HEK293 (cell line): ENCODE measurements around the gene C2CD4A.

Experiments
- CTCF ChIA-PET: fragments of 350-600 bp; formaldehyde crosslinking; extraction: SDS; loops from one replicate; lab custom pipeline; 2021; ENCODE audit warnings: antibody characterized with exemption; lab: Yijun Ruan, JAX
- POLR2A ChIA-PET: fragments of 300-600 bp; formaldehyde crosslinking; extraction: SDS; loops from one replicate; lab custom pipeline; 2020; ENCODE audit warnings: antibody characterized with exemption, inconsistent platforms; lab: Yijun Ruan, JAX
- H3K27ac ChIP-seq: fragments of 200-500 bp; sonication (Bioruptor generic); 2 replicates; pipeline ENCODE4 v1.5.1; 2014; ENCODE audit warnings: low read depth, low read length, control low read depth, inconsistent platforms; ENCODE audit errors: extremely low read depth
- H3K36me3 ChIP-seq, 2 experiments: fragments of 200-500 bp in 1 of 2; sonication (Bioruptor generic) in 1 of 2; 1 replicate in 1 of 2; 2 replicates in 1 of 2; pipeline ENCODE4 v1.5.1; 2014 to 2017; ENCODE audit warnings: inconsistent platforms in 2 of 2, low read length in 2 of 2; ENCODE audit not compliant: control insufficient read depth in 2 of 2, insufficient read depth in 1 of 2
- H3K4me1 ChIP-seq: fragments of 200-500 bp; sonication (Bioruptor generic); 2 replicates; pipeline ENCODE4 v1.5.1; 2014; ENCODE audit warnings: mild to moderate bottlenecking, low read length, inconsistent platforms; ENCODE audit not compliant: control insufficient read depth, insufficient read depth
- H3K4me3 ChIP-seq: 2 replicates; pipeline ENCODE4 v1.5.1; 2011; ENCODE audit warnings: low read depth, mild to moderate bottlenecking, control low read depth, low read length, moderate library complexity
- H3K9me3 ChIP-seq: fragments of 200-500 bp; sonication (Bioruptor generic); 2 replicates; pipeline ENCODE4 v1.5.1; 2014; ENCODE audit warnings: low read depth, low read length, inconsistent platforms; ENCODE audit not compliant: control insufficient read depth, insufficient read depth
- HOXD13 ChIP-seq: sonication (generic); formaldehyde crosslinking; IDR thresholded peaks from 2 replicates; pipeline ENCODE4 v1.8.0; 2022; ENCODE audit warnings: missing genetic modification reagents, borderline replicate concordance
- IKZF3 ChIP-seq: fragments of 450-650 bp; IDR thresholded peaks from 2 replicates; pipeline ENCODE4 v1.5.0; 2018; ENCODE audit warnings: missing biosample characterization, mild to moderate bottlenecking, missing genetic modification characterization, moderate library complexity
- MZF1 ChIP-seq: fragments of 450-650 bp; formaldehyde crosslinking; IDR thresholded peaks from 2 replicates; pipeline ENCODE4 v1.5.1; 2017; ENCODE audit warnings: missing biosample characterization, missing genetic modification characterization, borderline replicate concordance
- PRDM1 ChIP-seq: fragments of 450-650 bp; formaldehyde crosslinking; IDR thresholded peaks from 2 replicates; pipeline ENCODE4; 2016; ENCODE audit warnings: missing biosample characterization, missing genetic modification characterization
- SALL2 ChIP-seq: fragments of 450-650 bp; formaldehyde crosslinking; IDR thresholded peaks from 2 replicates; pipeline ENCODE4 v1.5.0; 2017; ENCODE audit warnings: missing biosample characterization, mild to moderate bottlenecking, missing genetic modification characterization, borderline replicate concordance
- SETDB1 ChIP-seq: IDR thresholded peaks from one replicate; pipeline ENCODE4 v1.6.1; 2017; ENCODE audit warnings: mild to moderate bottlenecking, low read length, moderate library complexity, mixed read lengths; ENCODE audit not compliant: insufficient read length
- ZBTB17 ChIP-seq: fragments of 450-650 bp; formaldehyde crosslinking; IDR thresholded peaks from 2 replicates; pipeline ENCODE4 v1.5.1; 2016; ENCODE audit warnings: missing biosample characterization, missing genetic modification characterization
- ZFP41 ChIP-seq: fragments of 450-650 bp; formaldehyde crosslinking; IDR thresholded peaks from 2 replicates; pipeline ENCODE4 v1.5.1; 2016; ENCODE audit warnings: missing biosample characterization, missing genetic modification characterization, borderline replicate concordance
- ZNF184 ChIP-seq: fragments of 450-650 bp; IDR thresholded peaks from 2 replicates; pipeline ENCODE4 v1.5.1; 2018; ENCODE audit warnings: missing biosample characterization, mild to moderate bottlenecking, missing genetic modification characterization
- ZNF223 ChIP-seq: fragments of 450-650 bp; formaldehyde crosslinking; IDR thresholded peaks from 2 replicates; pipeline ENCODE4 v1.5.1; 2016; ENCODE audit warnings: missing biosample characterization, missing genetic modification characterization
- ZNF239 ChIP-seq: fragments of 450-650 bp; formaldehyde crosslinking; IDR thresholded peaks from 2 replicates; pipeline ENCODE4 v1.5.1; 2016; ENCODE audit warnings: missing biosample characterization, missing genetic modification characterization
- ZNF416 ChIP-seq: fragments of 450-650 bp; formaldehyde crosslinking; IDR thresholded peaks from 2 replicates; pipeline ENCODE4 v1.5.1; 2016; ENCODE audit warnings: missing biosample characterization, missing genetic modification characterization
- ZNF548 ChIP-seq: fragments of 450-650 bp; formaldehyde crosslinking; IDR thresholded peaks from 2 replicates; pipeline ENCODE4 v1.5.1; 2016; ENCODE audit warnings: missing biosample characterization, missing genetic modification characterization
- ZNF561 ChIP-seq: fragments of 450-650 bp; IDR thresholded peaks from 2 replicates; pipeline ENCODE4 v1.5.1; 2018; ENCODE audit warnings: missing biosample characterization, missing genetic modification characterization, borderline replicate concordance
- ZNF571 ChIP-seq: fragments of 450-650 bp; formaldehyde crosslinking; IDR thresholded peaks from 2 replicates; pipeline ENCODE4 v1.5.0; 2017; ENCODE audit warnings: missing biosample characterization, missing genetic modification characterization
- ZNF658 ChIP-seq: fragments of 450-650 bp; formaldehyde crosslinking; IDR thresholded peaks from 2 replicates; pipeline ENCODE4; 2016; ENCODE audit warnings: missing biosample characterization, missing genetic modification characterization
- ZNF707 ChIP-seq: fragments of 450-650 bp; formaldehyde crosslinking; IDR thresholded peaks from 2 replicates; pipeline ENCODE4 v1.5.1; 2016; ENCODE audit warnings: missing biosample characterization, missing genetic modification characterization
- ZNF843 ChIP-seq: fragments of 450-650 bp; formaldehyde crosslinking; IDR thresholded peaks from 2 replicates; pipeline ENCODE4 v1.5.1; 2016; ENCODE audit warnings: missing biosample characterization, missing genetic modification characterization
- TF ChIP-seq, protein P1 (sequence below): fragments of 450-650 bp; formaldehyde crosslinking; IDR thresholded peaks from 2 replicates; pipeline ENCODE4 v1.5.1; 2016; ENCODE audit warnings: missing biosample characterization, missing genetic modification characterization
- TF ChIP-seq, protein P2 (sequence below): fragments of 450-650 bp; formaldehyde crosslinking; conservative IDR thresholded peaks from 2 replicates; pipeline ENCODE4 v1.5.1; 2016; ENCODE audit warnings: low read depth, missing biosample characterization, missing genetic modification characterization
- TF ChIP-seq, protein P3 (sequence below): fragments of 450-650 bp; formaldehyde crosslinking; IDR thresholded peaks from 2 replicates; pipeline ENCODE4 v1.5.0; 2017; ENCODE audit warnings: missing biosample characterization, missing genetic modification characterization, borderline replicate concordance
- TF ChIP-seq, protein P4 (sequence below): fragments of 450-650 bp; formaldehyde crosslinking; optimal IDR thresholded peaks from 2 replicates; pipeline ENCODE3; 2016; ENCODE audit warnings: missing biosample characterization, mild to moderate bottlenecking, missing genetic modification characterization

The C2CD4A gene

DNA sequence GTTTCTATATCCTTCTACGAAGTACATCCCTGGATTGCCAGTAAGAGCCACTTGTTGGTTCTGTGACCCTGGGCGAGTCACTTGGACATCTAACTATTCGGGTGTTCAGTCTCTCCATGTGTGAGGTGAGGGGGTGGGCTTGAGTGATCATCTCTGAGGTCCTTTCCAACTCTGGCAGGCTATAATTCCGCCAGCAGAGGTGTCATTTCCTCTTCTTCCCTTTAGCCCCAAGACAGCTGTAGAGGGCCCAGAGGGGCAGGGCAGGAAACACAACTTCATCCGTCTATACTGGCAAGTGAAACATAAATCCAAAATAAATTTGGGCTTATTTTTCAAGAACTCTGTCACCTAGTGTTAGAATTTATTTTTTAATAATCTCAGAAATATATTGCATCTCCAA is 38.1 kb downstream of the C2CD4A start:
- peaks cover 6% of the 10 kb centered on the region for H3K4me1 ChIP-seq
- no peak overlapping the region for H3K4me3 ChIP-seq
- TF ChIP-seq IKZF3 (tag by site-specific recombination) (no peak), ZNF239 (no peak), ZNF416 (tag by site-specific recombination) (no peak), ZNF548 (tag by site-specific recombination) (no peak), ZBTB17 (no peak), ZFP41 (tag by site-specific recombination) (no peak), ZNF658 (tag by site-specific recombination) (no peak), SALL2 (tag by site-specific recombination) (no peak), SETDB1 (no peak), HOXD13 (CRISPR knock-in tag) (no peak), MZF1 (no peak), ZNF571 (tag by site-specific recombination) (no peak)
- TF ChIP-seq, protein P1, sequence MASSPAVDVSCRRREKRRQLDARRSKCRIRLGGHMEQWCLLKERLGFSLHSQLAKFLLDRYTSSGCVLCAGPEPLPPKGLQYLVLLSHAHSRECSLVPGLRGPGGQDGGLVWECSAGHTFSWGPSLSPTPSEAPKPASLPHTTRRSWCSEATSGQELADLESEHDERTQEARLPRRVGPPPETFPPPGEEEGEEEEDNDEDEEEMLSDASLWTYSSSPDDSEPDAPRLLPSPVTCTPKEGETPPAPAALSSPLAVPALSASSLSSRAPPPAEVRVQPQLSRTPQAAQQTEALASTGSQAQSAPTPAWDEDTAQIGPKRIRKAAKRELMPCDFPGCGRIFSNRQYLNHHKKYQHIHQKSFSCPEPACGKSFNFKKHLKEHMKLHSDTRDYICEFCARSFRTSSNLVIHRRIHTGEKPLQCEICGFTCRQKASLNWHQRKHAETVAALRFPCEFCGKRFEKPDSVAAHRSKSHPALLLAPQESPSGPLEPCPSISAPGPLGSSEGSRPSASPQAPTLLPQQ (tag by site-specific recombination), result no peak
- TF ChIP-seq, protein P2, sequence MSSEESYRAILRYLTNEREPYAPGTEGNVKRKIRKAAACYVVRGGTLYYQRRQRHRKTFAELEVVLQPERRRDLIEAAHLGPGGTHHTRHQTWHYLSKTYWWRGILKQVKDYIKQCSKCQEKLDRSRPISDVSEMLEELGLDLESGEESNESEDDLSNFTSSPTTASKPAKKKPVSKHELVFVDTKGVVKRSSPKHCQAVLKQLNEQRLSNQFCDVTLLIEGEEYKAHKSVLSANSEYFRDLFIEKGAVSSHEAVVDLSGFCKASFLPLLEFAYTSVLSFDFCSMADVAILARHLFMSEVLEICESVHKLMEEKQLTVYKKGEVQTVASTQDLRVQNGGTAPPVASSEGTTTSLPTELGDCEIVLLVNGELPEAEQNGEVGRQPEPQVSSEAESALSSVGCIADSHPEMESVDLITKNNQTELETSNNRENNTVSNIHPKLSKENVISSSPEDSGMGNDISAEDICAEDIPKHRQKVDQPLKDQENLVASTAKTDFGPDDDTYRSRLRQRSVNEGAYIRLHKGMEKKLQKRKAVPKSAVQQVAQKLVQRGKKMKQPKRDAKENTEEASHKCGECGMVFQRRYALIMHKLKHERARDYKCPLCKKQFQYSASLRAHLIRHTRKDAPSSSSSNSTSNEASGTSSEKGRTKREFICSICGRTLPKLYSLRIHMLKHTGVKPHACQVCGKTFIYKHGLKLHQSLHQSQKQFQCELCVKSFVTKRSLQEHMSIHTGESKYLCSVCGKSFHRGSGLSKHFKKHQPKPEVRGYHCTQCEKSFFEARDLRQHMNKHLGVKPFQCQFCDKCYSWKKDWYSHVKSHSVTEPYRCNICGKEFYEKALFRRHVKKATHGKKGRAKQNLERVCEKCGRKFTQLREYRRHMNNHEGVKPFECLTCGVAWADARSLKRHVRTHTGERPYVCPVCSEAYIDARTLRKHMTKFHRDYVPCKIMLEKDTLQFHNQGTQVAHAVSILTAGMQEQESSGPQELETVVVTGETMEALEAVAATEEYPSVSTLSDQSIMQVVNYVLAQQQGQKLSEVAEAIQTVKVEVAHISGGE (tag by site-specific recombination), result no peak
- TF ChIP-seq, protein P3, sequence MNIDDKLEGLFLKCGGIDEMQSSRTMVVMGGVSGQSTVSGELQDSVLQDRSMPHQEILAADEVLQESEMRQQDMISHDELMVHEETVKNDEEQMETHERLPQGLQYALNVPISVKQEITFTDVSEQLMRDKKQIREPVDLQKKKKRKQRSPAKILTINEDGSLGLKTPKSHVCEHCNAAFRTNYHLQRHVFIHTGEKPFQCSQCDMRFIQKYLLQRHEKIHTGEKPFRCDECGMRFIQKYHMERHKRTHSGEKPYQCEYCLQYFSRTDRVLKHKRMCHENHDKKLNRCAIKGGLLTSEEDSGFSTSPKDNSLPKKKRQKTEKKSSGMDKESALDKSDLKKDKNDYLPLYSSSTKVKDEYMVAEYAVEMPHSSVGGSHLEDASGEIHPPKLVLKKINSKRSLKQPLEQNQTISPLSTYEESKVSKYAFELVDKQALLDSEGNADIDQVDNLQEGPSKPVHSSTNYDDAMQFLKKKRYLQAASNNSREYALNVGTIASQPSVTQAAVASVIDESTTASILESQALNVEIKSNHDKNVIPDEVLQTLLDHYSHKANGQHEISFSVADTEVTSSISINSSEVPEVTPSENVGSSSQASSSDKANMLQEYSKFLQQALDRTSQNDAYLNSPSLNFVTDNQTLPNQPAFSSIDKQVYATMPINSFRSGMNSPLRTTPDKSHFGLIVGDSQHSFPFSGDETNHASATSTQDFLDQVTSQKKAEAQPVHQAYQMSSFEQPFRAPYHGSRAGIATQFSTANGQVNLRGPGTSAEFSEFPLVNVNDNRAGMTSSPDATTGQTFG (tag by site-specific recombination), result no peak
- CTCF ChIA-PET, result interaction anchor here (2.1 kb wide), 1 partner anchor 20 kb away, joined by 4 read pairs; no protein-coding TSS in a partner anchor
- POLR2A ChIA-PET, result no interaction called here
- H3K27ac ChIP-seq, result no peak overlapping the region
- H3K9me3 ChIP-seq, result no peaks in the 10 kb centered on the region
- no peaks in the 10 kb centered on the region for H3K36me3 ChIP-seq

DNA sequence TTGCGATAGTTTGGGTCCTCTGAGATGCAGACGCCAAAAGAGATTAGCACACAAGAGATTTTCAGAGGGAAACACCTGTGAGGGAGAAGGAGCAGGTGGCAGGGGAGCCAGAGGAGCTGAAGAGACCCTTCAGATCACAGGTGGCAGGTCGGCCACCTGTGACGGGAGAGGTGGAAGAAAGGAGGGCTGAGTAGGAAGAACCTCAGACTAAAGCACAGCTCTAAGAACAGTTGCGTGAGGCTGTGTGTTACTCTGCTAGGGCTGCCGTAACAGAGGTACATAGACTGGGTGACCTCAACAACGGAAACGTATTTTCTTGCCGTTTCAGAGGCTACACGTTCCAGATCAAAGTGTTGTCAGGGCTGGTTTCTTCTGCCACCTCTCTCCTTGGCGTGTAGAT is 38.5 kb downstream of the C2CD4A start:
- H3K4me3 ChIP-seq, result no peak overlapping the region
- no peaks in the 10 kb centered on the region for H3K9me3 ChIP-seq
- H3K27ac ChIP-seq, result no peak overlapping the region
- H3K4me1 ChIP-seq, result peaks cover 11% of the 10 kb centered on the region
- ChIA-PET CTCF (interaction anchor here (2.1 kb wide), 1 partner anchor 19 kb away, joined by 4 read pairs; no protein-coding TSS in a partner anchor), POLR2A (no interaction called here)
- no peaks in the 10 kb centered on the region for H3K36me3 ChIP-seq
- TF ChIP-seq SALL2 (tag by site-specific recombination), result no peak
- TF ChIP-seq PRDM1 (tag by site-specific recombination), result no peak
- no peak for TF ChIP-seq SETDB1
- no peak for TF ChIP-seq ZNF223 (tag by site-specific recombination)
- no peak for TF ChIP-seq ZNF561 (tag by site-specific recombination)
- TF ChIP-seq ZNF707 (tag by site-specific recombination), result no peak
- no peak for TF ChIP-seq ZNF658 (tag by site-specific recombination)
- TF ChIP-seq, protein P3 (tag by site-specific recombination), result no peak
- no peak for TF ChIP-seq ZNF843 (tag by site-specific recombination)
- no peak for TF ChIP-seq ZNF184 (tag by site-specific recombination)
- TF ChIP-seq, protein P4, sequence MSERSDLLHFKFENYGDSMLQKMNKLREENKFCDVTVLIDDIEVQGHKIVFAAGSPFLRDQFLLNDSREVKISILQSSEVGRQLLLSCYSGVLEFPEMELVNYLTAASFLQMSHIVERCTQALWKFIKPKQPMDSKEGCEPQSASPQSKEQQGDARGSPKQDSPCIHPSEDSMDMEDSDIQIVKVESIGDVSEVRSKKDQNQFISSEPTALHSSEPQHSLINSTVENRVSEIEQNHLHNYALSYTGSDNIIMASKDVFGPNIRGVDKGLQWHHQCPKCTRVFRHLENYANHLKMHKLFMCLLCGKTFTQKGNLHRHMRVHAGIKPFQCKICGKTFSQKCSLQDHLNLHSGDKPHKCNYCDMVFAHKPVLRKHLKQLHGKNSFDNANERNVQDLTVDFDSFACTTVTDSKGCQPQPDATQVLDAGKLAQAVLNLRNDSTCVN (tag by site-specific recombination), result no peak
